H9 (cell line): ENCODE results near the gene H6PD. TPM values are rescaled to one million over a fixed set of nuclear protein-coding genes. Genes with fewer than 3 reads are reported as not detected.

Source experiments
- DNase-seq: peaks from one replicate; pipeline ENCODE4 v3.0.0-alpha.2; 2017
- H2AFZ ChIP-seq: one replicate; pipeline ENCODE4 v1.6.1; 2013; ENCODE audit warnings: mild to moderate bottlenecking, low read length, control low read depth, moderate library complexity
- H2AK5ac ChIP-seq: 2 replicates; pipeline ENCODE4 v1.6.1; 2013; ENCODE audit warnings: low read length, control low read depth, mixed read lengths; ENCODE audit not compliant: insufficient read length
- H2BK120ac ChIP-seq: one replicate; pipeline ENCODE4 v1.6.1; 2013; ENCODE audit warnings: low read depth, mild to moderate bottlenecking, low read length, control low read depth, inconsistent platforms; ENCODE audit not compliant: poor library complexity, severe bottlenecking
- H2BK12ac ChIP-seq: 2 replicates; pipeline ENCODE4 v1.6.1; 2013; ENCODE audit warnings: low read length, control low read depth, mixed read lengths, low read depth; ENCODE audit not compliant: insufficient read length
- H2BK15ac ChIP-seq: 2 replicates; pipeline ENCODE4 v1.6.1; 2013; ENCODE audit warnings: low read depth, low read length, control low read depth
- H2BK20ac ChIP-seq: one replicate; pipeline ENCODE4 v1.6.1; 2013; ENCODE audit warnings: low read depth, mild to moderate bottlenecking, low read length, control low read depth, inconsistent platforms; ENCODE audit not compliant: poor library complexity, severe bottlenecking
- H2BK5ac ChIP-seq: 2 replicates; pipeline ENCODE4 v1.6.1; 2013; ENCODE audit warnings: low read length, control low read depth, mixed read lengths; ENCODE audit not compliant: insufficient read length
- H3K14ac ChIP-seq: 2 replicates; pipeline ENCODE4 v1.6.1; 2013; ENCODE audit warnings: low read length, control low read depth; ENCODE audit not compliant: insufficient read depth
- H3K18ac ChIP-seq: 2 replicates; pipeline ENCODE4 v1.6.1; 2013; ENCODE audit warnings: low read depth, mild to moderate bottlenecking, mixed read lengths, low read length, control low read depth; ENCODE audit not compliant: insufficient read length
- H3K23ac ChIP-seq: 2 replicates; pipeline ENCODE4 v1.6.1; 2013; ENCODE audit warnings: low read length, control low read depth, mixed read lengths, low read depth; ENCODE audit not compliant: insufficient read length
- H3K23me2 ChIP-seq: 2 replicates; pipeline ENCODE4 v1.6.1; 2013; ENCODE audit warnings: low read depth, mild to moderate bottlenecking, mixed read lengths, low read length, control low read depth; ENCODE audit not compliant: insufficient read length, poor library complexity, severe bottlenecking
- H3K27ac ChIP-seq: 2 replicates; pipeline ENCODE4 v1.5.1; 2013; ENCODE audit warnings: low read length, control low read depth, mixed read lengths, low read depth; ENCODE audit not compliant: insufficient read length
- H3K27me3 ChIP-seq: 2 replicates; pipeline ENCODE4 v1.6.1; 2013; ENCODE audit warnings: low read length, control low read depth, inconsistent platforms; ENCODE audit not compliant: insufficient read depth
- H3K4ac ChIP-seq: 2 replicates; pipeline ENCODE4 v1.6.1; 2013; ENCODE audit warnings: low read depth, mild to moderate bottlenecking, control low read depth, inconsistent platforms, low read length, moderate library complexity
- H3K4me1 ChIP-seq: 2 replicates; pipeline ENCODE4 v1.6.1; 2013; ENCODE audit warnings: low read length, control low read depth, inconsistent platforms; ENCODE audit not compliant: insufficient read depth
- H3K4me2 ChIP-seq: 2 replicates; pipeline ENCODE4 v1.6.1; 2013; ENCODE audit warnings: low read length, control low read depth, mixed read lengths; ENCODE audit not compliant: insufficient read length, insufficient read depth
- H3K56ac ChIP-seq: 2 replicates; pipeline ENCODE4 v1.6.1; 2013; ENCODE audit warnings: low read depth, mild to moderate bottlenecking, mixed read lengths, low read length, control low read depth; ENCODE audit not compliant: insufficient read length
- H3K79me1 ChIP-seq: 2 replicates; pipeline ENCODE4 v1.6.1; 2013; ENCODE audit warnings: low read depth, mild to moderate bottlenecking, moderate library complexity, low read length, control low read depth, inconsistent platforms; ENCODE audit not compliant: insufficient read depth, poor library complexity, severe bottlenecking
- H3K79me2 ChIP-seq: 2 replicates; pipeline ENCODE4 v1.6.1; 2013; ENCODE audit warnings: low read length, control low read depth, inconsistent platforms; ENCODE audit not compliant: insufficient read depth
- H3K9ac ChIP-seq: 2 replicates; pipeline ENCODE4 v1.6.1; 2013; ENCODE audit warnings: low read length, control low read depth, mixed read lengths; ENCODE audit not compliant: insufficient read length; ENCODE audit errors: extremely low read depth
- H3K9me3 ChIP-seq: one replicate; pipeline ENCODE4 v1.6.1; 2013; ENCODE audit warnings: low read depth, low read length, inconsistent platforms; ENCODE audit not compliant: control insufficient read depth
- H3T11ph ChIP-seq: one replicate; pipeline ENCODE4 v1.6.1; 2013; ENCODE audit warnings: mild to moderate bottlenecking, low read length, control low read depth, inconsistent platforms
- H4K20me1 ChIP-seq: one replicate; pipeline ENCODE4 v1.6.1; 2013; ENCODE audit not compliant: control insufficient read depth, insufficient read length, insufficient read depth
- H4K5ac ChIP-seq: 2 replicates; pipeline ENCODE4 v1.6.1; 2013; ENCODE audit warnings: low read depth, mild to moderate bottlenecking, mixed read lengths, low read length, control low read depth; ENCODE audit not compliant: insufficient read length
- H4K8ac ChIP-seq: replicated peaks from 2 replicates; pipeline ENCODE4 v1.6.1; 2013; ENCODE audit warnings: low read length, control low read depth, mixed read lengths, low read depth; ENCODE audit not compliant: insufficient read length
- H4K91ac ChIP-seq: 2 replicates; pipeline ENCODE4 v1.6.1; 2013; ENCODE audit warnings: low read depth, mild to moderate bottlenecking, moderate library complexity, mixed read lengths, low read length, control low read depth; ENCODE audit not compliant: insufficient read length
- H3K27ac Mint-ChIP-seq, 3 experiments: 2 replicates in 2 of 3; 3 replicates in 1 of 3; pipeline ENCODE4 v1.8.0; 2020 to 2021; ENCODE audit warnings: mixed read lengths in 3 of 3, mild to moderate bottlenecking in 1 of 3, moderate library complexity in 1 of 3
- H3K27me3 Mint-ChIP-seq: 2 replicates; pipeline ENCODE4 v1.8.0; 2021; ENCODE audit warnings: low read depth, mild to moderate bottlenecking, moderate library complexity, mixed read lengths
- H3K36me3 Mint-ChIP-seq, 3 experiments: 2 replicates in 2 of 3; 3 replicates in 1 of 3; pipeline ENCODE4 v1.8.0; 2020 to 2021; ENCODE audit warnings: low read depth in 3 of 3, mixed read lengths in 3 of 3; ENCODE audit not compliant: insufficient read depth in 1 of 3
- H3K4me1 Mint-ChIP-seq, 2 experiments: 2 replicates each; pipeline ENCODE4 v1.8.0; 2020; ENCODE audit warnings: mixed read lengths in 2 of 2
- H3K4me3 Mint-ChIP-seq, 2 experiments: 2 replicates in 1 of 2; 3 replicates in 1 of 2; pipeline ENCODE4 v1.8.0; 2020 to 2021; ENCODE audit warnings: mild to moderate bottlenecking in 2 of 2, mixed read lengths in 2 of 2, moderate library complexity in 1 of 2
- H3K9me3 Mint-ChIP-seq, 2 experiments: 2 replicates in 1 of 2; 3 replicates in 1 of 2; pipeline ENCODE4 v1.8.0; 2020; ENCODE audit warnings: mild to moderate bottlenecking in 2 of 2, mixed read lengths in 2 of 2, moderate library complexity in 1 of 2
- CTCF ChIP-seq: fragments of 200-600 bp; sonication (generic); conservative IDR thresholded peaks from 3 replicates; pipeline ENCODE4 v1.8.0; 2021; ENCODE audit warnings: antibody characterized with exemption, mild to moderate bottlenecking
- WGBS: extraction: QIAGEN DNeasy Blood & Tissue Kit; methylation state at CpG from one replicate; pipeline ENCODE4 v1.1.7; 2013; ENCODE audit warnings: missing lambda C conversion rate, low lambda C conversion rate, mixed read lengths; ENCODE audit not compliant: insufficient read length; ENCODE audit errors: extremely low coverage; 5-methylcytosine and 5-hydroxymethylcytosine counted together
- total RNA-seq: library from RNA; stranded (reverse); gene quantifications from 2 replicates; pipeline ENCODE4 v1.2.1, GENCODE V29; 2021

Gene H6PD
- total RNA-seq, 1 experiment from 2014 or later: 7.9 TPM

DNA sequence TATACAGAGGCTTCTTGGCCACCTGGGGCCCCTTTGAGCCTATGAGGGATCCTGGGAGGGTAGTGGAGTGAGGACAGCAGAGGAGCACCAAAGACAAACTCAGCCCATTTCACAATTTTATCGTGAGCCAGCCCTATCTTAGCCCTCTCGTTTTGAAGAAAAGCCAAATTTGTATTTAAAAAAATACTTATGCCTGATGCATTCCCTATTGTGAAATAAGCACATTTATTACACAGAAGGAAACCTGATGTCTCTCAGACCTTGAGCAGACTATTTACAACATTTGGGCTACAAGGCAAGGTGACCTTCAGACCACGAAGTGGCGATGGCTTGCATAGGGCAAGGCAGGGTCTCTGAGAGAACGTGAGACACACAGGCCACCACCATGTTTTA lies 41.3 kb upstream of the H6PD start:
- no peak overlapping the region for H2AK5ac ChIP-seq

More for the DNA sequence above, 41.3 kb upstream of the H6PD start:
- Histone ChIP-seq H3K27me3 (peaks cover 11% of the 10 kb centered on the region; the same call in 1 of the 2 replicates), H3K23me2 (peaks cover 2% of the 10 kb centered on the region), H2BK15ac (no peak overlapping the region), H3T11ph (no peak overlapping the region), H4K20me1 (no peaks in the 10 kb centered on the region), H2BK5ac (no peak overlapping the region), H3K9ac (no peak overlapping the region), H3K79me2 (no peaks in the 10 kb centered on the region), H3K79me1 (no peaks in the 10 kb centered on the region), H2BK12ac (no peak overlapping the region), H3K4me2 (no peak overlapping the region), H4K91ac (no peak overlapping the region), H2BK20ac (no peak overlapping the region), H3K56ac (no peak overlapping the region), H3K4me1 (no peaks in the 10 kb centered on the region), H3K14ac (no peak overlapping the region), H4K8ac (no peak overlapping the region), H3K27ac (no peak overlapping the region), H2AFZ (no peak overlapping the region), H3K18ac (no peak overlapping the region), H2BK120ac (no peak overlapping the region), H3K23ac (no peak overlapping the region), H3K4ac (no peak overlapping the region), H4K5ac (no peak overlapping the region), H3K9me3 (no peaks in the 10 kb centered on the region)
- Mint-ChIP-seq H3K36me3 (peaks cover 0 to 3% (median 0%) of the 10 kb centered on the region in 3 experiments; a peak in 1 of 7 replicates), H3K9me3 (peaks cover 0 to 4% of the 10 kb centered on the region in 2 experiments; a peak in 2 of 5 replicates), H3K4me3 (no peak overlapping the region), H3K27ac (no peak overlapping the region), H3K4me1 (peaks cover 9 to 25% of the 10 kb centered on the region in 2 experiments), H3K27me3 (peaks cover 33% of the 10 kb centered on the region)
- TF ChIP-seq CTCF: no peak
- no CpG with 5 or more reads among the region's 5 CpGs for WGBS
- DNase-seq: no peak
